ENCODE results near the gene C2orf49.

GRCh38 chr2:105365206-105365605, 27.9 kb downstream of the C2orf49 start:
- TF ChIP-seq CTCF (IDR thresholded peaks at IDR 0.05 in 2 of 3, conservative IDR thresholded peaks at IDR 0.05 in 1 of 3; ENCODE audit: control insufficient read depth in 2 of 3, extremely low read depth in 1 of 3, insufficient read depth in 1 of 3, low read depth in 3 of 3, low read length in 3 of 3) (no peak), SUZ12 (IDR thresholded peaks at IDR 0.05; ENCODE audit: unreplicated experiment) (no peak), BACH1 (IDR thresholded peaks at IDR 0.05; ENCODE audit: borderline replicate concordance) (no peak), RFX5 (IDR thresholded peaks at IDR 0.05; ENCODE audit: low read depth, low read length) (no peak), USF2 (IDR thresholded peaks at IDR 0.05; ENCODE audit: borderline replicate concordance, low read depth, low read length) (no peak), ZSCAN29 (IDR thresholded peaks at IDR 0.05) (no peak)
- TF ChIP-seq, protein P1, sequence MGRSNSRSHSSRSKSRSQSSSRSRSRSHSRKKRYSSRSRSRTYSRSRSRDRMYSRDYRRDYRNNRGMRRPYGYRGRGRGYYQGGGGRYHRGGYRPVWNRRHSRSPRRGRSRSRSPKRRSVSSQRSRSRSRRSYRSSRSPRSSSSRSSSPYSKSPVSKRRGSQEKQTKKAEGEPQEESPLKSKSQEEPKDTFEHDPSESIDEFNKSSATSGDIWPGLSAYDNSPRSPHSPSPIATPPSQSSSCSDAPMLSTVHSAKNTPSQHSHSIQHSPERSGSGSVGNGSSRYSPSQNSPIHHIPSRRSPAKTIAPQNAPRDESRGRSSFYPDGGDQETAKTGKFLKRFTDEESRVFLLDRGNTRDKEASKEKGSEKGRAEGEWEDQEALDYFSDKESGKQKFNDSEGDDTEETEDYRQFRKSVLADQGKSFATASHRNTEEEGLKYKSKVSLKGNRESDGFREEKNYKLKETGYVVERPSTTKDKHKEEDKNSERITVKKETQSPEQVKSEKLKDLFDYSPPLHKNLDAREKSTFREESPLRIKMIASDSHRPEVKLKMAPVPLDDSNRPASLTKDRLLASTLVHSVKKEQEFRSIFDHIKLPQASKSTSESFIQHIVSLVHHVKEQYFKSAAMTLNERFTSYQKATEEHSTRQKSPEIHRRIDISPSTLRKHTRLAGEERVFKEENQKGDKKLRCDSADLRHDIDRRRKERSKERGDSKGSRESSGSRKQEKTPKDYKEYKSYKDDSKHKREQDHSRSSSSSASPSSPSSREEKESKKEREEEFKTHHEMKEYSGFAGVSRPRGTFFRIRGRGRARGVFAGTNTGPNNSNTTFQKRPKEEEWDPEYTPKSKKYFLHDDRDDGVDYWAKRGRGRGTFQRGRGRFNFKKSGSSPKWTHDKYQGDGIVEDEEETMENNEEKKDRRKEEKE (IDR thresholded peaks at IDR 0.05), result no peak

Data from GM12878 (cell line).